PC-3 (cell line): Measurements from ENCODE around the gene TWIST2.

ENCODE experiments used
- CTCF ChIP-seq: fragments of 300-600 bp; sonication (generic); conservative IDR thresholded peaks from 2 replicates; pipeline ENCODE4 v1.5.1; 2017; ENCODE audit warnings: antibody characterized with exemption, low read depth, mild to moderate bottlenecking, low read length
- EZH2 ChIP-seq: fragments of 300-600 bp; sonication (generic); IDR thresholded peaks from one replicate; pipeline ENCODE4 v1.6.1; 2017; ENCODE audit warnings: antibody characterized with exemption, mild to moderate bottlenecking, low read length; ENCODE audit not compliant: unreplicated experiment

GRCh38 chr2:238863231-238863630 lies 15.3 kb downstream of the TWIST2 start:
- TF ChIP-seq CTCF = no peak
- TF ChIP-seq EZH2 = no peak
